Measurements from ENCODE around the gene PTGIR. TPM values are rescaled to one million over a fixed set of nuclear protein-coding genes. Genes with fewer than 3 reads are reported as not detected.

The PTGIR gene
- total RNA-seq, 4 donors from 2014 or later = 9.0 to 21.9 (median 12.7) TPM

- peak overlapping the region in 1 of 3 donors; percentile 18 for H3K4me3 ChIP-seq (replicated peaks in 1 of 3)
- peak; percentile 84 to 85 for DNase-seq
- no peaks in the 10 kb centered on the region for H3K36me3 ChIP-seq
- peaks cover 19 to 20% of the 10 kb centered on the region in 2 donors for H3K4me1 ChIP-seq
- H3K9me3 ChIP-seq = no peaks in the 10 kb centered on the region
- intact Hi-C loops (cut with DNase I) = loop anchor here (5.0 kb wide), 3 partner anchors 45 to 135 kb away; partner anchors contain the start of gene CALM3
- 6 to 7% methylated on average over 19 of the region's 19 CpGs for WGBS, 2 donors
- H3K27ac ChIP-seq = peak overlapping the region; percentile 52 to 58 (median 55)
- no peaks in the 10 kb centered on the region for H3K27me3 ChIP-seq
- TF ChIP-seq POLR2A (IDR thresholded peaks at IDR 0.05) (no peak), CTCF (IDR thresholded peaks at IDR 0.05) (peak; percentile 60 to 96 (median 90))
Measured at GRCh38 chr19:46661735-46662592, 37.1 kb upstream of the PTGIR start.

GRCh38 chr19:46661020-46661731 is 36.3 kb upstream of the PTGIR start, which contains the start of gene DACT3:
DACT3 (minus strand) TSS chr19:46661182; CDS start chr19:46661064, 118 bp downstream.
- H3K27me3 ChIP-seq = no peaks in the 10 kb centered on the region
- 0 to 1% methylated on average over 15 to 25 of the region's 61 CpGs for WGBS, 2 donors
- TF ChIP-seq POLR2A (IDR thresholded peaks at IDR 0.05) = no peak
- TF ChIP-seq CTCF (IDR thresholded peaks at IDR 0.05) = no peak
- peak within 1 kb of the TSS in 2 of 3 donors; percentile 18 to 47 for H3K4me3 ChIP-seq (replicated peaks in 1 of 3)
- H3K27ac ChIP-seq = peak within 1 kb of the TSS; percentile 52 to 58 (median 55)
- H3K36me3 ChIP-seq = no peaks in the 10 kb centered on the region
- peaks cover 19 to 20% of the 10 kb centered on the region in 2 donors for H3K4me1 ChIP-seq
- intact Hi-C loops (cut with DNase I) = loop anchor here (5.0 kb wide), 3 partner anchors 44 to 134 kb away; partner anchors contain the start of gene CALM3
- H3K9me3 ChIP-seq = no peaks in the 10 kb centered on the region
- DNase-seq = peak; percentile 100

- Histone ChIP-seq H3K27me3 (no peaks in the 10 kb centered on the region), H3K36me3 (no peaks in the 10 kb centered on the region), H3K4me3 (replicated peaks in 1 of 3) (peak overlapping the region in 2 of 3 donors; percentile 18 to 47), H3K9me3 (no peaks in the 10 kb centered on the region), H3K4me1 (peaks cover 19 to 20% of the 10 kb centered on the region in 2 donors), H3K27ac (peak overlapping the region in 2 of 3 donors; percentile 14 to 18)
- intact Hi-C loops (cut with DNase I) = loop anchor here (5.0 kb wide), 3 partner anchors 43 to 133 kb away; partner anchors contain the start of gene CALM3
- DNase-seq = no peak
- TF ChIP-seq CTCF (IDR thresholded peaks at IDR 0.05) (no peak), POLR2A (IDR thresholded peaks at IDR 0.05) (no peak)
- WGBS, 2 donors = 0 to 2% methylated on average over 8 to 24 of the region's 40 CpGs
Measured at GRCh38 chr19:46660551-46661019, 35.7 kb upstream of the PTGIR start.

- H3K36me3 ChIP-seq = no peaks in the 10 kb centered on the region
- intact Hi-C loops (cut with DNase I) = loop anchor here (5.0 kb wide), 3 partner anchors 43 to 133 kb away; partner anchors contain the start of gene CALM3
- H3K27ac ChIP-seq = peak overlapping the region in 2 of 3 donors; percentile 14 to 18
- DNase-seq = no peak
- 2 to 3% methylated on average over 13 to 14 of the region's 14 CpGs for WGBS, 2 donors
- peaks cover 19 to 20% of the 10 kb centered on the region in 2 donors for H3K4me1 ChIP-seq
- TF ChIP-seq CTCF (IDR thresholded peaks at IDR 0.05) = no peak
- TF ChIP-seq POLR2A (IDR thresholded peaks at IDR 0.05) = no peak
- H3K9me3 ChIP-seq = no peaks in the 10 kb centered on the region
- H3K27me3 ChIP-seq = no peaks in the 10 kb centered on the region
- H3K4me3 ChIP-seq (replicated peaks in 1 of 3) = peak overlapping the region in 1 of 3 donors; percentile 47
Measured at GRCh38 chr19:46660008-46660517, 35.2 kb upstream of the PTGIR start.
